Esophagus muscularis mucosa (tissue), 4 donors: ENCODE measurements around the gene CTU1. TPM values are rescaled to one million over a fixed set of nuclear protein-coding genes. Genes with fewer than 3 reads are reported as not detected.

Experiments
- DNase-seq: peaks from one replicate; pipeline ENCODE4 v3.0.0-alpha.2; 2017; ENCODE audit errors: extremely low spot score
- H3K27ac ChIP-seq, 4 donors: fragments of 200-600 bp; sonication (generic); replicated peaks in 1 of 4; 1 replicate in 3 of 4; 2 replicates in 1 of 4; pipeline ENCODE4 v1.5.1; 2016 to 2019; ENCODE audit warnings: mild to moderate bottlenecking in 1 of 4
- H3K27me3 ChIP-seq, 4 donors: fragments of 200-600 bp; sonication (generic); one replicate each; pipeline versions ENCODE4 v1.5.1 to v1.6.0; 2016 to 2019
- H3K36me3 ChIP-seq, 4 donors: fragments of 200-600 bp; sonication (generic); one replicate each; pipeline ENCODE4 v1.5.1; 2016 to 2019
- H3K4me1 ChIP-seq, 4 donors: fragments of 200-600 bp; sonication (generic); one replicate each; pipeline ENCODE4 v1.5.1; 2016 to 2019
- H3K4me3 ChIP-seq, 4 donors: fragments of 200-600 bp; sonication (generic); 1 replicate in 2 of 4; 2 replicates in 2 of 4; pipeline ENCODE4 v1.5.1; 2016 to 2019; ENCODE audit warnings: mild to moderate bottlenecking in 4 of 4, moderate library complexity in 1 of 4
- H3K9me3 ChIP-seq, 4 donors: fragments of 200-600 bp; sonication (generic); 1 replicate in 3 of 4; 2 replicates in 1 of 4; pipeline ENCODE4 v1.5.1; 2016 to 2019
- CTCF ChIP-seq, 3 experiments: fragments of 200-600 bp in 2 of 3; fragments of 450-650 bp in 1 of 3; sonication (generic) in 2 of 3; IDR thresholded peaks; one replicate each; pipeline ENCODE4 v1.5.1; 2017 to 2019; ENCODE audit warnings: antibody characterized with exemption in 3 of 3, mild to moderate bottlenecking in 2 of 3, moderate library complexity in 1 of 3
- EP300 ChIP-seq: sonication (generic); formaldehyde crosslinking; IDR thresholded peaks from one replicate; pipeline ENCODE4 v1.6.1; 2017; ENCODE audit warnings: antibody characterized with exemption
- POLR2A ChIP-seq: fragments of 450-650 bp; IDR thresholded peaks from one replicate; pipeline ENCODE4 v1.6.1; 2017; ENCODE audit warnings: antibody characterized with exemption, moderate library complexity, mild to moderate bottlenecking, low read depth
- POLR2AphosphoS5 ChIP-seq, 2 donors: sonication (generic); formaldehyde crosslinking; IDR thresholded peaks; one replicate each; pipeline ENCODE4 v1.6.1; 2017; ENCODE audit warnings: antibody characterized with exemption in 2 of 2
- WGBS: methylation state at CpG from one replicate; pipeline ENCODE4 v1.1.5; 2018; 5-methylcytosine and 5-hydroxymethylcytosine counted together
- intact Hi-C: fragments of 100-400 bp; cut with DNase I; formaldehyde crosslinking; loops from one replicate; pipeline ENCODE4 v1.15.1; 2023
- total RNA-seq, 4 donors: library from RNA; depleted of rRNA; stranded (reverse); fragments of >200 nt; gene quantifications; one replicate each; pipeline versions ENCODE4 v1.1.0 to v1.2.1, GENCODE V29; 2016

CTU1 gene
- total RNA-seq, 4 donors from 2014 or later: 7.1 to 18.9 (median 13.7) TPM

GRCh38 chr19:51100601-51101000 lies 7.6 kb downstream of the CTU1 start:
- no peaks in the 10 kb centered on the region for H3K27me3 ChIP-seq
- intact Hi-C loops: no loop called here

GRCh38 chr19:51099047-51099382 lies 9.2 kb downstream of the CTU1 start:
- no peak for DNase-seq
- peaks cover 6 to 42% (median 14%) of the 10 kb centered on the region in 4 donors for H3K4me1 ChIP-seq
- TF ChIP-seq EP300: no peak
- peaks cover 6 to 56% (median 30%) of the 10 kb centered on the region in 4 donors for H3K36me3 ChIP-seq
- intact Hi-C loops: loop anchor here (5.0 kb wide), 1 partner anchor 77 kb away; no protein-coding TSS in a partner anchor
- H3K27ac ChIP-seq: peak overlapping the region in 2 of 4 donors; percentile 43 to 56
- H3K4me3 ChIP-seq: peak overlapping the region; percentile 22 to 51 (median 43)
- WGBS: 68% methylated on average over 6 of the region's 22 CpGs
- H3K27me3 ChIP-seq: no peaks in the 10 kb centered on the region
- no peaks in the 10 kb centered on the region for H3K9me3 ChIP-seq

More at GRCh38 chr19:51100601-51101000, 7.6 kb downstream of the CTU1 start:
- DNase-seq: no peak
- peaks cover 6 to 53% (median 14%) of the 10 kb centered on the region in 4 donors for H3K4me1 ChIP-seq
- WGBS: 57% methylated on average over 3 of the region's 3 CpGs
- no peak overlapping the region for H3K4me3 ChIP-seq
- H3K27ac ChIP-seq: no peak overlapping the region
- H3K36me3 ChIP-seq: peaks cover 6 to 67% (median 34%) of the 10 kb centered on the region in 4 donors
- no peak for TF ChIP-seq POLR2AphosphoS5 (IDR thresholded peaks at IDR 0.05)
- no peak for TF ChIP-seq CTCF (IDR thresholded peaks at IDR 0.05)
- no peak for TF ChIP-seq POLR2A
- no peak for TF ChIP-seq EP300
- no peaks in the 10 kb centered on the region for H3K9me3 ChIP-seq

- no peaks in the 10 kb centered on the region for H3K27me3 ChIP-seq
- DNase-seq: no peak
- peak overlapping the region in 2 of 4 donors; percentile 43 to 56 for H3K27ac ChIP-seq
- peaks cover 6 to 50% (median 25%) of the 10 kb centered on the region in 4 donors for H3K36me3 ChIP-seq
- WGBS: 64% methylated on average over 32 of the region's 78 CpGs
- TF ChIP-seq CTCF (IDR thresholded peaks at IDR 0.05) (peak in 1 of 3 experiments; percentile 32), EP300 (no peak), POLR2AphosphoS5 (IDR thresholded peaks at IDR 0.05) (peak in 1 of 2 donors; percentile 6), POLR2A (no peak)
- H3K9me3 ChIP-seq: no peaks in the 10 kb centered on the region
- peak overlapping the region; percentile 22 to 51 (median 43) for H3K4me3 ChIP-seq
- intact Hi-C loops: loop anchor here (5.0 kb wide), 1 partner anchor 76 kb away; no protein-coding TSS in a partner anchor
- peaks cover 6 to 37% (median 14%) of the 10 kb centered on the region in 4 donors for H3K4me1 ChIP-seq
Measured at GRCh38 chr19:51098365-51099046, 9.7 kb downstream of the CTU1 start.

- Histone ChIP-seq H3K4me3 (no peak overlapping the region), H3K36me3 (peaks cover under 1 to 43% (median 20%) of the 10 kb centered on the region in 4 donors), H3K27ac (no peak overlapping the region), H3K27me3 (no peaks in the 10 kb centered on the region), H3K4me1 (peaks cover 6 to 37% (median 14%) of the 10 kb centered on the region in 4 donors), H3K9me3 (no peaks in the 10 kb centered on the region)
- intact Hi-C loops: loop anchor here (5.0 kb wide), 1 partner anchor 75 kb away; no protein-coding TSS in a partner anchor
- no peak for DNase-seq
- no peak for TF ChIP-seq EP300
- no peak for TF ChIP-seq CTCF (IDR thresholded peaks at IDR 0.05)
- TF ChIP-seq POLR2AphosphoS5 (IDR thresholded peaks at IDR 0.05): no peak
- no peak for TF ChIP-seq POLR2A
- 76% methylated on average over 17 of the region's 20 CpGs for WGBS
Measured at GRCh38 chr19:51097796-51098195, 10.4 kb downstream of the CTU1 start.

GRCh38 chr19:51097166-51097738 lies 11.0 kb downstream of the CTU1 start:
- peaks cover 5 to 33% (median 14%) of the 10 kb centered on the region in 4 donors for H3K4me1 ChIP-seq
- H3K36me3 ChIP-seq: peaks cover 0 to 38% (median 15%) of the 10 kb centered on the region in 4 donors
- WGBS: 5% methylated on average over 6 of the region's 8 CpGs
- H3K4me3 ChIP-seq: no peak overlapping the region
- no peaks in the 10 kb centered on the region for H3K27me3 ChIP-seq
- H3K9me3 ChIP-seq: no peaks in the 10 kb centered on the region
- no peak for DNase-seq
- intact Hi-C loops: loop anchor here (5.0 kb wide), 1 partner anchor 75 kb away; no protein-coding TSS in a partner anchor
- no peak overlapping the region for H3K27ac ChIP-seq
- TF ChIP-seq CTCF (IDR thresholded peaks at IDR 0.05) (peak; percentile 37 to 68 (median 40)), EP300 (no peak), POLR2A (no peak)
